DMS53 treated with DMSO at 0.1 percent for 48 hours (cell line): Measurements from ENCODE around the gene SLC45A1.

Source experiments
- DNase-seq: peaks from one replicate; lab custom pipeline; 2025; ENCODE audit not compliant: unreplicated experiment; lab: John Stamatoyannopoulos, UW

SLC45A1 gene

GRCh38 chr1:8352471-8352845, 34.5 kb downstream of the SLC45A1 start:
- DNase-seq: no peak

GRCh38 chr1:8352886-8353785, 35.2 kb downstream of the SLC45A1 start:
- no peak for DNase-seq

GRCh38 chr1:8354038-8354437, 36.1 kb downstream of the SLC45A1 start:
- no peak for DNase-seq

GRCh38 chr1:8355439-8356255, 37.7 kb downstream of the SLC45A1 start:
- DNase-seq: no peak

GRCh38 chr1:8356256-8357209, 38.6 kb downstream of the SLC45A1 start:
- DNase-seq: no peak

- no peak for DNase-seq
Measured at GRCh38 chr1:8357329-8358101, 39.6 kb downstream of the SLC45A1 start.

GRCh38 chr1:8358241-8358896, 40.5 kb downstream of the SLC45A1 start:
- no peak for DNase-seq

GRCh38 chr1:8358897-8359616, 41.1 kb downstream of the SLC45A1 start:
- no peak for DNase-seq

GRCh38 chr1:8359617-8360481, 41.9 kb downstream of the SLC45A1 start:
- no peak for DNase-seq

- no peak for DNase-seq
Measured at GRCh38 chr1:8360493-8361197, 42.7 kb downstream of the SLC45A1 start.

- DNase-seq: no peak
Measured at GRCh38 chr1:8361198-8361849, 43.4 kb downstream of the SLC45A1 start.

- no peak for DNase-seq
Measured at GRCh38 chr1:8362701-8363101, 44.8 kb downstream of the SLC45A1 start.

- no peak for DNase-seq
Measured at GRCh38 chr1:8363186-8363766, 45.4 kb downstream of the SLC45A1 start.

- DNase-seq: no peak
Measured at GRCh38 chr1:8363767-8364301, 45.9 kb downstream of the SLC45A1 start.

GRCh38 chr1:8364528-8365442, 46.9 kb downstream of the SLC45A1 start:
- no peak for DNase-seq
